Caco-2 (cell line): ENCODE measurements around the gene FAM110A. TPM values are rescaled to one million over a fixed set of nuclear protein-coding genes. Genes with fewer than 3 reads are reported as not detected.
A peak's percentile ranks its signal among the peaks of the same experiment; 100 is the strongest.

Experiments used
- BruUV-seq: library from RNA; stranded (reverse); fragments of 400-500 nt; replicated peaks from 2 replicates; lab custom pipeline; 2021; lab: Mats Ljungman, UMichigan
- CTCF ChIA-PET: fragments of 300-600 bp; sonication (Branson Sonifier 250); formaldehyde crosslinking; loops from one replicate; lab custom pipeline; 2022; ENCODE audit warnings: antibody characterized with exemption; lab: Charles Lee
- POLR2A ChIA-PET: fragments of 300-600 bp; sonication (Branson Sonifier 250); formaldehyde crosslinking; loops from one replicate; lab custom pipeline; 2022; ENCODE audit warnings: antibody characterized with exemption; lab: Charles Lee
- DNase-seq, 2 experiments: peaks; one replicate each; pipeline versions ENCODE4 v3.0.0 to v3.0.0-alpha.2; 2020 to 2022
- H3K27me3 ChIP-seq: replicated peaks from 2 replicates; pipeline ENCODE4 v1.6.0; 2011; ENCODE audit warnings: low read length; ENCODE audit not compliant: control insufficient read depth, insufficient read depth
- H3K36me3 ChIP-seq: 2 replicates; pipeline ENCODE4 v1.5.1; 2011; ENCODE audit warnings: low read length; ENCODE audit not compliant: control insufficient read depth, insufficient read depth
- H3K4me1 ChIP-seq: fragments of 250-450 bp; sonication (Bioruptor Pico); 2 replicates; pipeline ENCODE4 v1.5.1; 2020; ENCODE audit warnings: mild to moderate bottlenecking
- H3K4me3 ChIP-seq: 2 replicates; pipeline ENCODE4 v1.5.1; 2011; ENCODE audit warnings: low read depth, mild to moderate bottlenecking, control low read depth, low read length
- H3K9me3 ChIP-seq: fragments of 250-450 bp; sonication (Bioruptor Pico); 2 replicates; pipeline ENCODE4 v1.5.1; 2020; ENCODE audit warnings: mild to moderate bottlenecking, moderate library complexity
- H3K27ac Mint-ChIP-seq: one replicate; pipeline ENCODE4 v1.8.0; 2022; ENCODE audit warnings: mixed read lengths; ENCODE audit not compliant: unreplicated experiment
- H3K27me3 Mint-ChIP-seq: one replicate; pipeline ENCODE4 v1.8.0; 2022; ENCODE audit warnings: mixed read lengths; ENCODE audit not compliant: insufficient read depth, unreplicated experiment
- H3K36me3 Mint-ChIP-seq: one replicate; pipeline ENCODE4 v1.8.0; 2022; ENCODE audit warnings: mild to moderate bottlenecking, mixed read lengths; ENCODE audit not compliant: insufficient read depth, unreplicated experiment
- H3K4me1 Mint-ChIP-seq: one replicate; pipeline ENCODE4 v1.8.0; 2022; ENCODE audit warnings: low read depth, mixed read lengths; ENCODE audit not compliant: unreplicated experiment
- H3K4me3 Mint-ChIP-seq: one replicate; pipeline ENCODE4 v1.8.0; 2022; ENCODE audit warnings: mild to moderate bottlenecking, moderate library complexity, mixed read lengths; ENCODE audit not compliant: unreplicated experiment
- H3K9me3 Mint-ChIP-seq: one replicate; pipeline ENCODE4 v1.8.0; 2022; ENCODE audit warnings: mixed read lengths; ENCODE audit not compliant: unreplicated experiment
- CTCF ChIP-seq, 2 experiments: fragments of 200-600 bp in 1 of 2; IDR thresholded peaks; 1 replicate in 1 of 2; 2 replicates in 1 of 2; pipeline versions ENCODE4 v1.5.1 to v1.8.0; 2011 to 2022; ENCODE audit warnings: antibody characterized with exemption in 1 of 2, control low read depth in 1 of 2, inconsistent platforms in 1 of 2, low read depth in 1 of 2, low read length in 1 of 2, mild to moderate bottlenecking in 1 of 2, moderate library complexity in 1 of 2; ENCODE audit not compliant: insufficient read depth in 1 of 2, severe bottlenecking in 1 of 2, unreplicated experiment in 1 of 2
- intact Hi-C: fragments of 100-400 bp; cut with micrococcal nuclease; formaldehyde crosslinking; loops from one replicate; pipeline ENCODE4 v1.10.0; 2022; ENCODE audit not compliant: unreplicated experiment
- total RNA-seq: library from RNA; stranded (reverse); gene quantifications from 2 replicates; pipeline ENCODE4 v1.2.3, GENCODE V29; 2022

The FAM110A gene
- total RNA-seq, 1 experiment from 2014 or later = 18.4 TPM

DNA sequence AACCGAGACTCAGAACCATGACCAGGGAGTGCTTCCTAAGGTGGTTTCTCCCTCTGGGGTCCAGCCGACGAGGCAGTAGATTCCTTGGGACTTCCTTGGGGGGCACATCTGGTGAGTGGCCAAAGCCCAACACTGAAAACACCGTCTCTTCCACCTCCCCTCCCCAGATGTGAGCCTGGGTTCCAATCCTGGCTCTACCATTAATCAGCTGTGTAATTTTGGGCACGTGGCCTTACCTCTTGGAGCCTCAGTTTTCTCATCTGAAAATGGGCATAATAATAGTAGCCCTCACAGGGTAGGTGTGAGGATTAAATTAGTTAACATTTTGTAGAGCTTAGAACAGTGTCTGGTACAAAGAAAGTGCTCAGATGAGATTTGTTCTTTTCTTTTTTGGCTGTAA lies 5.5 kb downstream of the FAM110A start:
- TF ChIP-seq CTCF (IDR thresholded peaks at IDR 0.05; ENCODE audit: insufficient read depth in 1 of 2, low read depth in 1 of 2, low read length in 1 of 2, severe bottlenecking in 1 of 2, unreplicated experiment in 1 of 2) = no peak
- H3K27me3 ChIP-seq = no peaks in the 10 kb centered on the region
- POLR2A ChIA-PET = no interaction called here
- Mint-ChIP-seq H3K4me1 (peaks cover 20% of the 10 kb centered on the region), H3K27me3 (no peaks in the 10 kb centered on the region), H3K4me3 (no peak overlapping the region), H3K36me3 (no peaks in the 10 kb centered on the region), H3K9me3 (no peaks in the 10 kb centered on the region), H3K27ac (no peak overlapping the region)
- H3K36me3 ChIP-seq = no peaks in the 10 kb centered on the region; the same call in 1 of the 2 replicates
- CTCF ChIA-PET = no interaction called here
- DNase-seq = no peak
- BruUV-seq = no TSS peak
- intact Hi-C loops = no loop called here
- H3K9me3 ChIP-seq = no peaks in the 10 kb centered on the region
- H3K4me3 ChIP-seq = no peak overlapping the region
- peaks cover 19% of the 10 kb centered on the region for H3K4me1 ChIP-seq

DNA sequence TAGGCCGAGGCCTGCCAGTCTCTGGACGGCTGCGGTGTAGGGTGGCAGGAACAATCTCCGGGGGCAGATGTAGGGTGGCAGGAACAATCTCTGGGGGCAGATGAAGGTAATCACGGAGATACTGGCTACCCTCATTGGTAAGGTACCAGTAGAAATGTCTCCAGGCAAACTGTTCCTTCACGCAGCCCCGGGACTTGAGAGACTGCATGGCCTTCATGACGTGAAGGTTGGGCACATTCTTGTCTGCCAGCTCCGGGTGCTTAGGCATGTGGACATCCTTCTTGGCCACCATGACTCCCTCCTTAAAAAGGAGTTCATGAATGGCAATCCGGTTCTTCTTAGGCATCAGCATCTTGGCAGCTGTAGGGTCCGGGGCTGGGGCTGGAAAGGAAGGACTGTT lies 6.1 kb downstream of the FAM110A start:
- TF ChIP-seq CTCF (IDR thresholded peaks at IDR 0.05; ENCODE audit: insufficient read depth in 1 of 2, low read depth in 1 of 2, low read length in 1 of 2, severe bottlenecking in 1 of 2, unreplicated experiment in 1 of 2) = no peak
- DNase-seq = no peak
- Mint-ChIP-seq H3K36me3 (peaks cover 6% of the 10 kb centered on the region), H3K9me3 (no peaks in the 10 kb centered on the region), H3K27ac (no peak overlapping the region), H3K4me3 (peak overlapping the region; percentile 76), H3K4me1 (peaks cover 20% of the 10 kb centered on the region), H3K27me3 (no peaks in the 10 kb centered on the region)
- H3K4me3 ChIP-seq = no peak overlapping the region
- peaks cover 22% of the 10 kb centered on the region for H3K4me1 ChIP-seq
- H3K36me3 ChIP-seq = no peaks in the 10 kb centered on the region; the same call in 1 of the 2 replicates
- H3K27me3 ChIP-seq = no peaks in the 10 kb centered on the region
- H3K9me3 ChIP-seq = no peaks in the 10 kb centered on the region
- BruUV-seq = no TSS peak
- CTCF ChIA-PET = no interaction called here
- intact Hi-C loops = no loop called here
- POLR2A ChIA-PET = no interaction called here

- H3K36me3 ChIP-seq = no peaks in the 10 kb centered on the region; the same call in 1 of the 2 replicates
- peaks cover 10% of the 10 kb centered on the region for H3K36me3 Mint-ChIP-seq
- H3K27me3 Mint-ChIP-seq = no peaks in the 10 kb centered on the region
- intact Hi-C loops = no loop called here
- H3K4me1 ChIP-seq = peaks cover 22% of the 10 kb centered on the region
- TSS peak; percentile 43 for BruUV-seq
- ChIA-PET CTCF (no interaction called here), POLR2A (no interaction called here)
- no peak for TF ChIP-seq CTCF (IDR thresholded peaks at IDR 0.05; ENCODE audit: insufficient read depth in 1 of 2, low read depth in 1 of 2, low read length in 1 of 2, severe bottlenecking in 1 of 2, unreplicated experiment in 1 of 2)
- H3K9me3 ChIP-seq = no peaks in the 10 kb centered on the region
- H3K9me3 Mint-ChIP-seq = no peaks in the 10 kb centered on the region
- H3K4me1 Mint-ChIP-seq = peaks cover 16% of the 10 kb centered on the region
- H3K4me3 Mint-ChIP-seq = peak overlapping the region; percentile 76
- DNase-seq = no peak
- peak overlapping the region; percentile 83 for H3K4me3 ChIP-seq
- H3K27ac Mint-ChIP-seq = peak overlapping the region; percentile 12
- no peaks in the 10 kb centered on the region for H3K27me3 ChIP-seq
Measured at GRCh38 chr20:840503-840857, 7.0 kb downstream of the FAM110A start.
